Neutrophil (primary cell): Measurements from ENCODE around the gene DDX50.
"Not testable (repeated sequence)": the region's sequence is repeated elsewhere in the genome, so short reads cannot be mapped to it uniquely, and the experiment has no call there.

Experiments
- H3K27ac ChIP-seq: fragments of 200-600 bp; sonication (generic); 2 replicates; pipeline ENCODE4 v1.5.1; 2016; ENCODE audit warnings: mild to moderate bottlenecking, moderate library complexity
- H3K27me3 ChIP-seq: fragments of 200-600 bp; sonication (generic); 2 replicates; pipeline ENCODE4 v1.6.0; 2016; ENCODE audit warnings: mild to moderate bottlenecking
- H3K36me3 ChIP-seq: fragments of 200-600 bp; sonication (generic); 2 replicates; pipeline ENCODE4 v1.5.1; 2017
- H3K4me1 ChIP-seq, 2 experiments: fragments of 200-600 bp in 1 of 2; sonication (generic) in 1 of 2; 1 replicate in 1 of 2; 2 replicates in 1 of 2; pipeline versions ENCODE4 v1.5.1 to v1.6.1; 2013 to 2016; ENCODE audit warnings: low read depth in 1 of 2, low read length in 1 of 2, mild to moderate bottlenecking in 1 of 2, moderate library complexity in 1 of 2; ENCODE audit not compliant: control insufficient read depth in 1 of 2, insufficient read depth in 1 of 2
- H3K4me3 ChIP-seq, 2 experiments: fragments of 200-600 bp in 1 of 2; sonication (generic) in 1 of 2; 1 replicate in 1 of 2; 2 replicates in 1 of 2; pipeline ENCODE4 v1.5.1; 2013 to 2016; ENCODE audit warnings: low read depth in 1 of 2, low read length in 1 of 2, mild to moderate bottlenecking in 1 of 2, moderate library complexity in 1 of 2
- H3K9me3 ChIP-seq: fragments of 200-600 bp; sonication (generic); 2 replicates; pipeline ENCODE4 v1.5.1; 2016
- TF ChIP-seq, protein P1 (sequence below): fragments of 200-600 bp; sonication (generic); IDR thresholded peaks from 2 replicates; pipeline ENCODE4 v1.5.1; 2016; ENCODE audit warnings: antibody characterized with exemption

The DDX50 gene, protein sequence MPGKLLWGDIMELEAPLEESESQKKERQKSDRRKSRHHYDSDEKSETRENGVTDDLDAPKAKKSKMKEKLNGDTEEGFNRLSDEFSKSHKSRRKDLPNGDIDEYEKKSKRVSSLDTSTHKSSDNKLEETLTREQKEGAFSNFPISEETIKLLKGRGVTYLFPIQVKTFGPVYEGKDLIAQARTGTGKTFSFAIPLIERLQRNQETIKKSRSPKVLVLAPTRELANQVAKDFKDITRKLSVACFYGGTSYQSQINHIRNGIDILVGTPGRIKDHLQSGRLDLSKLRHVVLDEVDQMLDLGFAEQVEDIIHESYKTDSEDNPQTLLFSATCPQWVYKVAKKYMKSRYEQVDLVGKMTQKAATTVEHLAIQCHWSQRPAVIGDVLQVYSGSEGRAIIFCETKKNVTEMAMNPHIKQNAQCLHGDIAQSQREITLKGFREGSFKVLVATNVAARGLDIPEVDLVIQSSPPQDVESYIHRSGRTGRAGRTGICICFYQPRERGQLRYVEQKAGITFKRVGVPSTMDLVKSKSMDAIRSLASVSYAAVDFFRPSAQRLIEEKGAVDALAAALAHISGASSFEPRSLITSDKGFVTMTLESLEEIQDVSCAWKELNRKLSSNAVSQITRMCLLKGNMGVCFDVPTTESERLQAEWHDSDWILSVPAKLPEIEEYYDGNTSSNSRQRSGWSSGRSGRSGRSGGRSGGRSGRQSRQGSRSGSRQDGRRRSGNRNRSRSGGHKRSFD

DNA sequence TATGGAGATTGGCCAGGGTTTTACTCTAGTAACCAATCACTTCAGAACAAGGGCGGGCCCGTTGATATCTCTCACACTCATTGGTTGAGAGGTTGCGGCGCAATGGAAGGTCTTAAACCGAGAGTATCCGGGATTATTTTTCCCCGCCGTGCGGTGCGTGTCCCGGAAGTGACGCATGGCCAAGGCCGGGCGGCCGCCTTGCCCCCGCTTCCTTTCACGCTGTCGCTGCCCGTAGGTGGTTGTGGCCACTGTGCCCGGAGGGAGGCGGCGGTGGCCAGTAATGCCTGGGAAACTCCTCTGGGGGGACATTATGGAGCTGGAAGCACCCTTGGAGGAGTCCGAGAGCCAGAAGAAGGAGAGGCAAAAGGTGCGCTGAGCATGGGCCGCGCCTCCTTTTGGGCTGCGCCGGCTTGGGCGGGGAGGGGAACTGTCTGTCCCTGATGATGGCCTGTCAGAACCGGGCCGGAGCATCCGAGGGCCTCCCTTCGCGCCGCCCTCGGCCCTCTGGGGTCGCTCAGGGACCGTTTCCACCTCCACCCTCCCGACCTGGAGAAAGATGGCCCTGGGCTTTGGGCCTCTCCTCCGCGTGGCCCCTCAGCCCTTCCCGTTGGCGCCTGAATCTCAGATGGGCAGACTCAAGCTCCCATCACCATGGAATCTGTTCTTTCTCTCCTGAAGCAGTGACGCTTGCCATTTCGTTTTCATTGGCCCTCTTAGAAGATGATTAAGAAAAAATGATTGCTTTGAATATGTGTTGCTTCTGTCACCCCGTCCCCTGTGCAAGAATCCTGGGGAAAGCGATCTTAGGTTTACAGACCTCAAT, at the start of gene DDX50:
Gene DDX50, plus strand, starts transcription at position 211 of the 823 bp plus-strand sequence. Its CDS starts 70 bp downstream, at position 281.
- peak within 1 kb of the TSS; percentile 95 for H3K27ac ChIP-seq
- no peaks in the 10 kb centered on the region for H3K36me3 ChIP-seq
- H3K4me3 ChIP-seq: peak within 1 kb of the TSS; percentile 70 to 81
- no peaks in the 10 kb centered on the region for H3K27me3 ChIP-seq
- H3K4me1 ChIP-seq: peaks cover 16 to 19% of the 10 kb centered on the region in 2 experiments
- TF ChIP-seq, protein P1, sequence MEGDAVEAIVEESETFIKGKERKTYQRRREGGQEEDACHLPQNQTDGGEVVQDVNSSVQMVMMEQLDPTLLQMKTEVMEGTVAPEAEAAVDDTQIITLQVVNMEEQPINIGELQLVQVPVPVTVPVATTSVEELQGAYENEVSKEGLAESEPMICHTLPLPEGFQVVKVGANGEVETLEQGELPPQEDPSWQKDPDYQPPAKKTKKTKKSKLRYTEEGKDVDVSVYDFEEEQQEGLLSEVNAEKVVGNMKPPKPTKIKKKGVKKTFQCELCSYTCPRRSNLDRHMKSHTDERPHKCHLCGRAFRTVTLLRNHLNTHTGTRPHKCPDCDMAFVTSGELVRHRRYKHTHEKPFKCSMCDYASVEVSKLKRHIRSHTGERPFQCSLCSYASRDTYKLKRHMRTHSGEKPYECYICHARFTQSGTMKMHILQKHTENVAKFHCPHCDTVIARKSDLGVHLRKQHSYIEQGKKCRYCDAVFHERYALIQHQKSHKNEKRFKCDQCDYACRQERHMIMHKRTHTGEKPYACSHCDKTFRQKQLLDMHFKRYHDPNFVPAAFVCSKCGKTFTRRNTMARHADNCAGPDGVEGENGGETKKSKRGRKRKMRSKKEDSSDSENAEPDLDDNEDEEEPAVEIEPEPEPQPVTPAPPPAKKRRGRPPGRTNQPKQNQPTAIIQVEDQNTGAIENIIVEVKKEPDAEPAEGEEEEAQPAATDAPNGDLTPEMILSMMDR: peak; percentile 60
- no peaks in the 10 kb centered on the region for H3K9me3 ChIP-seq

GRCh38 chr10:68856352-68856751, 44.8 kb upstream of the DDX50 start:
- TF ChIP-seq, protein P1: no peak
- H3K27ac ChIP-seq: no peak overlapping the region
- H3K36me3 ChIP-seq: no peaks in the 10 kb centered on the region
- H3K27me3 ChIP-seq: no peaks in the 10 kb centered on the region
- H3K4me3 ChIP-seq: no peak overlapping the region
- H3K4me1 ChIP-seq: no peaks in the 10 kb centered on the region
- H3K9me3 ChIP-seq: peaks cover 6% of the 10 kb centered on the region

DNA sequence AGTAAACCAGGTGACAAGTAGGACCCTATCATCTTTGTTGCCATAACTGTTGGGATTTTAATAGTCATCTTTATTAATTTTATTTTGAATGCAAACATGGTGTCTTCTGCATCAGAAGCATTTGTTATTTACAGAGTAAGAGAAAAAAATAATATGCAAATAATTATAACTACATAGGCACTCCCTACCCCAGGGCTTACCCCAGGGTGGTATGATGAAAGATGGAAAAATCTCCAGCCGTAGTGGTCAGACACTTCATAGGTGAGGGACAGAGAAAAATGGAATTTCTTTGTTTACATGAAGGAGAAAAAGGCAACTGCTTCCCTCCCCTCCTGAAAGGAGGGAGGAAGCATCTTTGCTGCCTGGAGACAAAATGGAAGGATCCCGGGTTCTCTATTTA, 44.1 kb upstream of the DDX50 start:
- Histone ChIP-seq H3K4me1 (no peaks in the 10 kb centered on the region), H3K4me3 (no peak overlapping the region), H3K9me3 (peaks cover 6% of the 10 kb centered on the region), H3K27me3 (no peaks in the 10 kb centered on the region), H3K27ac (no peak overlapping the region), H3K36me3 (no peaks in the 10 kb centered on the region)
- TF ChIP-seq, protein P1: no peak

DNA sequence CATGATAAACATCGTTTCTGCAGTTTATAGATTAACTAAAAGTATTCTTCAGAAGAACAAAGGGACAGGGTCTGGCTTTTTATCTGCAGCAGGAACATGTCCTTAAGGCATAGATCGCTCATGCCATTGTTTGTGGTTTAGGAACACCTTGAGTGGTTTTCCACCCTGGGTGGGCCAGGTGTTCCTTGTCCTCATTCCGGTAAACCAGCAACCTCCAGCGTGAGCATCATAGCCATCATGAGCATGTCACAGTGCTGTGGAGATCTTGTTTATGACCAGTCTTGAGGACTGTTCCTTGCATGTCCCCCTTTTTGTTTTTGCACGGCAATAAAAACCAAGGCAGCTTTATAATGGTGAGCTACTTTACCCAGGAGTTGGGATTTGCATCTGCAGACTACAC, 39.9 kb upstream of the DDX50 start:
- Histone ChIP-seq H3K36me3 (no peaks in the 10 kb centered on the region), H3K27me3 (no peaks in the 10 kb centered on the region), H3K4me1 (no peaks in the 10 kb centered on the region), H3K4me3 (no peak overlapping the region), H3K9me3 (peaks cover 6% of the 10 kb centered on the region), H3K27ac (no peak overlapping the region)
- TF ChIP-seq, protein P1: no peak

- TF ChIP-seq, protein P1: no peak
- no peak overlapping the region for H3K4me3 ChIP-seq
- H3K36me3 ChIP-seq: no peaks in the 10 kb centered on the region
- H3K27ac ChIP-seq: no peak overlapping the region
- H3K4me1 ChIP-seq: no peaks in the 10 kb centered on the region
- no peaks in the 10 kb centered on the region for H3K27me3 ChIP-seq
- peaks cover 6% of the 10 kb centered on the region for H3K9me3 ChIP-seq
These were observed 36.5 kb upstream of the DDX50 start for GRCh38 chr10:68864611-68865010.

DNA sequence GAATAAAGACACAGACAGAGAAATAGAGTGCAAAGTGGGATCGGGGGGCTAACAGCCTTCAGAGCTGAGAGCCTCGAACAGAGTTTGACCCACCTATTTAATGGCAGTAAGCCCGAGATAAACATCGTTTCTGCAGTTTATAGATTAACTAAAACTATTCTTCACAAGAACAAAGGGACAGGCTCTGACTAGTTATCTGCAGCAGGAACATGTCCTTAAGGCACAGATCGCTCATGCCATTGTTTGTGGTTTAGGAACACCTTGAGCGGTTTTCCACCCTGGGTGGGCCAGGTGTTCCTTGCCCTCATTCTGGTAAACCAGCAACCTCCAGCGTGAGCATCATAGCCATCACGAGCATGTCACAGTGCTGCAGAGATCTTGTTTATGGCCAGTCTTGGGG, 32.9 kb upstream of the DDX50 start:
- H3K36me3 ChIP-seq, H3K27me3 ChIP-seq, H3K9me3 ChIP-seq, H3K27ac ChIP-seq, H3K4me3 ChIP-seq, H3K4me1 ChIP-seq: not testable (repeated sequence)
